HepG2 (cell line): ENCODE results near the gene MCM8. TPM values are rescaled to one million over a fixed set of nuclear protein-coding genes. Genes with fewer than 3 reads are reported as not detected.

Experiments used
- CAMTA2 ChIP-seq: sonication (generic); formaldehyde crosslinking; IDR thresholded peaks from 2 replicates; pipeline ENCODE4 v1.4.0; 2020; ENCODE audit warnings: mild to moderate bottlenecking, missing genetic modification reagents, borderline replicate concordance
- DPF2 ChIP-seq: sonication (generic); formaldehyde crosslinking; IDR thresholded peaks from 2 replicates; pipeline ENCODE4 v1.4.0; 2020; ENCODE audit warnings: mild to moderate bottlenecking, low read depth, missing genetic modification reagents, borderline replicate concordance
- FIP1L1 ChIP-seq: fragments of 200-400 bp; formaldehyde crosslinking; IDR thresholded peaks from 2 replicates; pipeline ENCODE4 v1.6.1; 2018; ENCODE audit warnings: low read depth, mild to moderate bottlenecking, low read length, moderate library complexity, borderline replicate concordance; ENCODE audit not compliant: insufficient read depth
- FLYWCH1 ChIP-seq: sonication (generic); formaldehyde crosslinking; IDR thresholded peaks from 2 replicates; pipeline ENCODE4 v1.8.1; 2023; ENCODE audit warnings: mild to moderate bottlenecking, missing genetic modification reagents
- MBD4 ChIP-seq: IDR thresholded peaks from 2 replicates; pipeline ENCODE4 v1.6.1; 2012; ENCODE audit warnings: low read length, inconsistent platforms, borderline replicate concordance
- MZF1 ChIP-seq: sonication (generic); formaldehyde crosslinking; IDR thresholded peaks from 2 replicates; pipeline ENCODE4 v1.8.1; 2023; ENCODE audit warnings: mild to moderate bottlenecking, missing genetic modification reagents, borderline replicate concordance
- NFE2 ChIP-seq: sonication (generic); formaldehyde crosslinking; IDR thresholded peaks from 2 replicates; pipeline ENCODE4 v1.4.0; 2020; ENCODE audit warnings: missing genetic modification reagents
- PHB2 ChIP-seq: fragments of 450-650 bp; IDR thresholded peaks from 2 replicates; pipeline ENCODE4 v1.6.1; 2018; ENCODE audit not compliant: partially characterized antibody
- REXO4 ChIP-seq: sonication (generic); formaldehyde crosslinking; IDR thresholded peaks from 2 replicates; pipeline ENCODE4 v1.8.0; 2022; ENCODE audit warnings: missing genetic modification reagents, mild to moderate bottlenecking, borderline replicate concordance
- TAF15 ChIP-seq: fragments of 200-400 bp; formaldehyde crosslinking; IDR thresholded peaks from one replicate; pipeline ENCODE4 v1.6.1; 2018; ENCODE audit warnings: mild to moderate bottlenecking, low read depth, low read length; ENCODE audit not compliant: poor library complexity, severe bottlenecking
- YEATS2 ChIP-seq: sonication (generic); formaldehyde crosslinking; IDR thresholded peaks from 2 replicates; pipeline ENCODE4 v1.4.0; 2020; ENCODE audit warnings: missing genetic modification reagents, borderline replicate concordance
- ZBTB8A ChIP-seq: sonication (generic); formaldehyde crosslinking; IDR thresholded peaks from 2 replicates; pipeline ENCODE4 v1.4.0; 2020; ENCODE audit warnings: mild to moderate bottlenecking, low read depth, missing genetic modification reagents, borderline replicate concordance
- ZFP62 ChIP-seq: sonication (generic); formaldehyde crosslinking; IDR thresholded peaks from 2 replicates; pipeline ENCODE4 v1.4.0; 2020; ENCODE audit warnings: missing genetic modification reagents
- ZMYM3 ChIP-seq: sonication (generic); formaldehyde crosslinking; IDR thresholded peaks from 2 replicates; pipeline ENCODE4 v1.5.1; 2020; ENCODE audit warnings: mild to moderate bottlenecking, missing genetic modification reagents
- ZNF562 ChIP-seq: sonication (generic); formaldehyde crosslinking; IDR thresholded peaks from 2 replicates; pipeline ENCODE4 v1.8.0; 2022; ENCODE audit warnings: missing genetic modification reagents, borderline replicate concordance
- ZNF724P ChIP-seq: sonication (generic); formaldehyde crosslinking; IDR thresholded peaks from 2 replicates; pipeline ENCODE4 v1.8.0; 2022; ENCODE audit warnings: missing genetic modification reagents, borderline replicate concordance
- ZNF816 ChIP-seq: sonication (generic); formaldehyde crosslinking; IDR thresholded peaks from 2 replicates; pipeline ENCODE4 v1.8.0; 2022; ENCODE audit warnings: missing genetic modification reagents, mild to moderate bottlenecking, borderline replicate concordance
- polyA plus RNA-seq, 8 experiments: library from polyadenylated mRNA; depleted of rRNA in 3 of 8; stranded (reverse) in 7 of 8; unstranded in 1 of 8; fragments of >200 nt; fragmentation: Illumina TruSeq in 4 of 8; extraction: Trizol in 4 of 8; gene quantifications; 2 replicates each; pipeline versions ENCODE4 v1.2.1 to v1.2.3, GENCODE V29; 2011 to 2016; ENCODE audit warnings: low read depth in 4 of 8, missing spikeins in 1 of 8, mixed read lengths in 1 of 8; ENCODE audit not compliant: insufficient read depth in 1 of 8
- total RNA-seq, 5 experiments: library from RNA; depleted of rRNA; stranded (reverse); fragments of >200 nt; fragmentation: Illumina TruSeq; extraction: Trizol; gene quantifications; 2 replicates each; pipeline ENCODE4 v1.2.3, GENCODE V29; 2016; ENCODE audit warnings: low read depth in 1 of 5
- TF ChIP-seq, protein P1 (sequence below): sonication (generic); formaldehyde crosslinking; IDR thresholded peaks from 2 replicates; pipeline ENCODE4 v1.5.1; 2020; ENCODE audit warnings: mild to moderate bottlenecking, missing genetic modification reagents, moderate library complexity
- TF ChIP-seq, protein P2 (sequence below): IDR thresholded peaks from 2 replicates; pipeline ENCODE4 v1.6.1; 2016; ENCODE audit warnings: low read depth, control low read depth
- TF ChIP-seq, protein P3 (sequence below): sonication (generic); formaldehyde crosslinking; IDR thresholded peaks from 2 replicates; pipeline ENCODE4 v1.4.0; 2020; ENCODE audit warnings: missing genetic modification reagents; ENCODE audit errors: not compliant biosample characterization
- TF ChIP-seq, protein P4 (sequence below): IDR thresholded peaks from 2 replicates; pipeline ENCODE4 v1.6.1; 2016; ENCODE audit warnings: mild to moderate bottlenecking, missing biosample characterization, missing genetic modification reagents

The MCM8 gene
- total and polyA plus RNA-seq, 2 of the 13 experiments (the other 11 are each of a cell fraction or from before 2014, with no cell fraction given): 11.5 to 59.3 TPM

DNA sequence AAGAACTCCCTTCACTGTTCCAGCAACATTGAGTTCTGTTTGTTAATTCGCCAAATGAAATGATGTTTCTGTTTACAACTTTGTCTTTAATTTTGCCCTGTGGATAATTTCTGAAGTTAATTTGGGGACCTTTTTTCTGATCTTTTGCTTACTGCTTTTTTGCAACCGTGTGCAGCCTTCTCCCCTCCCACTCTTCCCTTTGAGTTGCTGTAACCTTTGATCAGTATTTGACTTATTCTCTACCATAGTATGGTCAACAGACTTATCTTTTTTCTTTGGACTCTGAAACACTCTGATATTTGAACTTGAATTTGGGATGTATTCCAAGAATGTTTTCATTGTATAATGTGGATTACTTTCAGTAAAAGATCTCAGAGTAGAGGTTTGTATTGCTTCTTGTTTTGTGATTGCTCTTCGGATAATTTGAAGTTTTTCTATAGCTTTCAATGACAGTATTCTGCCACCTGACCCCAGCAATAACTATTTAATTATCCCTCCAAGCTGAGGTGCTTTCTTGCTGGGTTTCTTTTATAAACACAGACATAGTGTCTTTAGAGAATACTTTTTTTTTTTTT lies 57.2 kb downstream of the MCM8 start (continued):
- TF ChIP-seq, protein P1, sequence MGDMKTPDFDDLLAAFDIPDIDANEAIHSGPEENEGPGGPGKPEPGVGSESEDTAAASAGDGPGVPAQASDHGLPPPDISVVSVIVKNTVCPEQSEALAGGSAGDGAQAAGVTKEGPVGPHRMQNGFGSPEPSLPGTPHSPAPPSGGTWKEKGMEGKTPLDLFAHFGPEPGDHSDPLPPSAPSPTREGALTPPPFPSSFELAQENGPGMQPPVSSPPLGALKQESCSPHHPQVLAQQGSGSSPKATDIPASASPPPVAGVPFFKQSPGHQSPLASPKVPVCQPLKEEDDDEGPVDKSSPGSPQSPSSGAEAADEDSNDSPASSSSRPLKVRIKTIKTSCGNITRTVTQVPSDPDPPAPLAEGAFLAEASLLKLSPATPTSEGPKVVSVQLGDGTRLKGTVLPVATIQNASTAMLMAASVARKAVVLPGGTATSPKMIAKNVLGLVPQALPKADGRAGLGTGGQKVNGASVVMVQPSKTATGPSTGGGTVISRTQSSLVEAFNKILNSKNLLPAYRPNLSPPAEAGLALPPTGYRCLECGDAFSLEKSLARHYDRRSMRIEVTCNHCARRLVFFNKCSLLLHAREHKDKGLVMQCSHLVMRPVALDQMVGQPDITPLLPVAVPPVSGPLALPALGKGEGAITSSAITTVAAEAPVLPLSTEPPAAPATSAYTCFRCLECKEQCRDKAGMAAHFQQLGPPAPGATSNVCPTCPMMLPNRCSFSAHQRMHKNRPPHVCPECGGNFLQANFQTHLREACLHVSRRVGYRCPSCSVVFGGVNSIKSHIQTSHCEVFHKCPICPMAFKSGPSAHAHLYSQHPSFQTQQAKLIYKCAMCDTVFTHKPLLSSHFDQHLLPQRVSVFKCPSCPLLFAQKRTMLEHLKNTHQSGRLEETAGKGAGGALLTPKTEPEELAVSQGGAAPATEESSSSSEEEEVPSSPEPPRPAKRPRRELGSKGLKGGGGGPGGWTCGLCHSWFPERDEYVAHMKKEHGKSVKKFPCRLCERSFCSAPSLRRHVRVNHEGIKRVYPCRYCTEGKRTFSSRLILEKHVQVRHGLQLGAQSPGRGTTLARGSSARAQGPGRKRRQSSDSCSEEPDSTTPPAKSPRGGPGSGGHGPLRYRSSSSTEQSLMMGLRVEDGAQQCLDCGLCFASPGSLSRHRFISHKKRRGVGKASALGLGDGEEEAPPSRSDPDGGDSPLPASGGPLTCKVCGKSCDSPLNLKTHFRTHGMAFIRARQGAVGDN (CRISPR knock-in tag): no peak
- TF ChIP-seq ZFP62 (CRISPR knock-in tag): no peak
- no peak for TF ChIP-seq CAMTA2 (CRISPR knock-in tag)
- TF ChIP-seq DPF2: peak; percentile 90
- TF ChIP-seq ZNF816 (CRISPR knock-in tag): no peak; the same call in 1 of the 2 replicates
- TF ChIP-seq ZNF562: no peak
- no peak for TF ChIP-seq MZF1 (CRISPR knock-in tag)
- TF ChIP-seq, protein P2, sequence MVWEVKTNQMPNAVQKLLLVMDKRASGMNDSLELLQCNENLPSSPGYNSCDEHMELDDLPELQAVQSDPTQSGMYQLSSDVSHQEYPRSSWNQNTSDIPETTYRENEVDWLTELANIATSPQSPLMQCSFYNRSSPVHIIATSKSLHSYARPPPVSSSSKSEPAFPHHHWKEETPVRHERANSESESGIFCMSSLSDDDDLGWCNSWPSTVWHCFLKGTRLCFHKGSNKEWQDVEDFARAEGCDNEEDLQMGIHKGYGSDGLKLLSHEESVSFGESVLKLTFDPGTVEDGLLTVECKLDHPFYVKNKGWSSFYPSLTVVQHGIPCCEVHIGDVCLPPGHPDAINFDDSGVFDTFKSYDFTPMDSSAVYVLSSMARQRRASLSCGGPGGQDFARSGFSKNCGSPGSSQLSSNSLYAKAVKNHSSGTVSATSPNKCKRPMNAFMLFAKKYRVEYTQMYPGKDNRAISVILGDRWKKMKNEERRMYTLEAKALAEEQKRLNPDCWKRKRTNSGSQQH (CRISPR knock-in tag): 0 out of 2 replicates have a peak, but pooled peaks have one; percentile 48
- no peak for TF ChIP-seq FLYWCH1 (CRISPR knock-in tag)
- TF ChIP-seq NFE2 (CRISPR knock-in tag): no peak
- no peak for TF ChIP-seq TAF15
- TF ChIP-seq MBD4: peak; percentile 98
- peak; percentile 33; the same call in 1 of the 2 replicates for TF ChIP-seq YEATS2 (CRISPR knock-in tag)
- no peak for TF ChIP-seq PHB2
- no peak for TF ChIP-seq REXO4 (CRISPR knock-in tag)
- no peak for TF ChIP-seq ZNF724P (CRISPR knock-in tag)
- no peak for TF ChIP-seq ZMYM3 (CRISPR knock-in tag)
- no peak for TF ChIP-seq ZBTB8A (CRISPR knock-in tag)
- TF ChIP-seq, protein P3, sequence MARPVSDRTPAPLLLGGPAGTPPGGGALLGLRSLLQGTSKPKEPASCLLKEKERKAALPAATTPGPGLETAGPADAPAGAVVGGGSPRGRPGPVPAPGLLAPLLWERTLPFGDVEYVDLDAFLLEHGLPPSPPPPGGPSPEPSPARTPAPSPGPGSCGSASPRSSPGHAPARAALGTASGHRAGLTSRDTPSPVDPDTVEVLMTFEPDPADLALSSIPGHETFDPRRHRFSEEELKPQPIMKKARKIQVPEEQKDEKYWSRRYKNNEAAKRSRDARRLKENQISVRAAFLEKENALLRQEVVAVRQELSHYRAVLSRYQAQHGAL (CRISPR knock-in tag): peak; percentile 19
- TF ChIP-seq FIP1L1: no peak
- TF ChIP-seq, protein P4, sequence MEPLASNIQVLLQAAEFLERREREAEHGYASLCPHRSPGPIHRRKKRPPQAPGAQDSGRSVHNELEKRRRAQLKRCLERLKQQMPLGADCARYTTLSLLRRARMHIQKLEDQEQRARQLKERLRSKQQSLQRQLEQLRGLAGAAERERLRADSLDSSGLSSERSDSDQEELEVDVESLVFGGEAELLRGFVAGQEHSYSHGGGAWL (CRISPR knock-in tag): no peak
